ENCODE measurements around the gene KDM2B.
"Not testable (repeated sequence)": the region's sequence is repeated elsewhere in the genome, so short reads cannot be mapped to it uniquely, and the experiment has no call there.

The KDM2B gene

GRCh38 chr12:121495746-121496145, 85.1 kb downstream of the KDM2B start:
- no peak for ATAC-seq

- peak; percentile 33 to 38 for ATAC-seq
These were observed 86.6 kb downstream of the KDM2B start for GRCh38 chr12:121494093-121494787.

- ATAC-seq: no peak
These were observed 90.2 kb downstream of the KDM2B start for GRCh38 chr12:121490401-121491281.

GRCh38 chr12:121489874-121490273, 90.9 kb downstream of the KDM2B start:
- ATAC-seq: no peak

- no peak for ATAC-seq
These were observed 95.9 kb downstream of the KDM2B start for GRCh38 chr12:121484967-121485366.

GRCh38 chr12:121484564-121484963, 96.3 kb downstream of the KDM2B start:
- not testable (repeated sequence) for ATAC-seq

GRCh38 chr12:121483949-121484348, 96.9 kb downstream of the KDM2B start:
- no peak for ATAC-seq

GRCh38 chr12:121476477-121476876, 104.3 kb downstream of the KDM2B start:
- ATAC-seq: no peak

- no peak for ATAC-seq
These were observed 105.5 kb downstream of the KDM2B start for GRCh38 chr12:121475279-121475678.

- no peak for ATAC-seq
These were observed 108.5 kb downstream of the KDM2B start for GRCh38 chr12:121472150-121472905.

- no peak for ATAC-seq
These were observed 110.1 kb downstream of the KDM2B start for GRCh38 chr12:121470751-121471150.

GRCh38 chr12:121468499-121468801, 112.4 kb downstream of the KDM2B start:
- ATAC-seq: no peak

- ATAC-seq: no peak
These were observed 113.0 kb downstream of the KDM2B start for GRCh38 chr12:121467638-121468498.

- peak; percentile 94 to 95 for ATAC-seq
These were observed 113.8 kb downstream of the KDM2B start for GRCh38 chr12:121466794-121467637.

GRCh38 chr12:121465921-121466793, 114.7 kb downstream of the KDM2B start:
- peak in 1 of 2 donors; percentile 3 for ATAC-seq

GRCh38 chr12:121464331-121464730, 116.5 kb downstream of the KDM2B start:
- no peak for ATAC-seq

GRCh38 chr12:121461048-121461447, 119.8 kb downstream of the KDM2B start:
- no peak for ATAC-seq

GRCh38 chr12:121456551-121456950, 124.3 kb downstream of the KDM2B start:
- ATAC-seq: no peak

- ATAC-seq: no peak
These were observed 124.9 kb downstream of the KDM2B start for GRCh38 chr12:121455766-121456420.

GRCh38 chr12:121454921-121455320, 125.9 kb downstream of the KDM2B start:
- ATAC-seq: no peak
